H1 (cell line): ENCODE results near the gene MYCBPAP. TPM values are rescaled to one million over a fixed set of nuclear protein-coding genes. Genes with fewer than 3 reads are reported as not detected.

ENCODE experiments used
- ASH2L ChIP-seq: fragments of 200-600, 300-600 bp; sonication (generic); IDR thresholded peaks from one replicate; pipeline ENCODE4 v1.7.1; 2017; ENCODE audit warnings: low read length
- BACH1 ChIP-seq: IDR thresholded peaks from 2 replicates; pipeline ENCODE4 v1.6.1; 2012; ENCODE audit warnings: low read length, improper control_type of control experiment
- CEBPB ChIP-seq: IDR thresholded peaks from 2 replicates; pipeline ENCODE4 v1.6.1; 2012; ENCODE audit warnings: low read depth, low read length
- GABPA ChIP-seq: IDR thresholded peaks from 2 replicates; pipeline ENCODE4 v1.6.1; 2011; ENCODE audit warnings: mild to moderate bottlenecking, low read length, moderate library complexity, borderline replicate concordance; ENCODE audit not compliant: insufficient read depth
- HDAC2 ChIP-seq, 2 experiments: fragments of 300-600 bp in 1 of 2; sonication (generic) in 1 of 2; IDR thresholded peaks; 2 replicates each; pipeline ENCODE4 v1.6.1; 2011 to 2012; ENCODE audit warnings: low read depth in 2 of 2, low read length in 2 of 2, mild to moderate bottlenecking in 2 of 2, moderate library complexity in 2 of 2, borderline replicate concordance in 1 of 2, inconsistent platforms in 1 of 2
- SUZ12 ChIP-seq: fragments of 200-600 bp; sonication (generic); IDR thresholded peaks from 2 replicates; pipeline ENCODE4 v1.6.1; 2012; ENCODE audit warnings: mild to moderate bottlenecking, inconsistent platforms, low read length, moderate library complexity, mixed read lengths
- TCF12 ChIP-seq: IDR thresholded peaks from 2 replicates; pipeline ENCODE4 v1.6.1; 2011; ENCODE audit warnings: low read depth, mild to moderate bottlenecking, low read length
- polyA plus RNA-seq, 7 experiments: library from polyadenylated mRNA; depleted of rRNA in 3 of 7; stranded (reverse) in 5 of 7; unstranded in 2 of 7; fragments of >200 nt in 5 of 7; fragments of 200-250 nt in 2 of 7; gene quantifications; 1 replicate in 5 of 7; 2 replicates in 1 of 7; 4 replicates in 1 of 7; pipeline versions ENCODE4 v1.2.1 to v1.2.3, GENCODE V29; 2011 to 2013; ENCODE audit warnings: missing spikeins in 2 of 7, mixed read lengths in 2 of 7
- total RNA-seq: library from RNA; stranded (reverse); fragmentation: NEBNext Ultra II Directional; extraction: Animal tissue kit (Norgen Biotek cat#: 25700); gene quantifications from 2 replicates; pipeline ENCODE4 v1.2.1, GENCODE V29; 2021
- TF ChIP-seq, protein P1 (sequence below): IDR thresholded peaks from 2 replicates; pipeline ENCODE4 v1.6.1; 2011; ENCODE audit warnings: low read length, improper control_type of control experiment
- TF ChIP-seq, protein P2 (sequence below): IDR thresholded peaks from 2 replicates; pipeline ENCODE4 v1.6.1; 2011; ENCODE audit warnings: low read depth, mild to moderate bottlenecking, low read length; ENCODE audit not compliant: insufficient read depth

Gene MYCBPAP
- total and polyA plus RNA-seq, 2 of the 8 experiments (the other 6 are each of a cell fraction or from before 2014, with no cell fraction given): 0.89 to 3.3 TPM

DNA sequence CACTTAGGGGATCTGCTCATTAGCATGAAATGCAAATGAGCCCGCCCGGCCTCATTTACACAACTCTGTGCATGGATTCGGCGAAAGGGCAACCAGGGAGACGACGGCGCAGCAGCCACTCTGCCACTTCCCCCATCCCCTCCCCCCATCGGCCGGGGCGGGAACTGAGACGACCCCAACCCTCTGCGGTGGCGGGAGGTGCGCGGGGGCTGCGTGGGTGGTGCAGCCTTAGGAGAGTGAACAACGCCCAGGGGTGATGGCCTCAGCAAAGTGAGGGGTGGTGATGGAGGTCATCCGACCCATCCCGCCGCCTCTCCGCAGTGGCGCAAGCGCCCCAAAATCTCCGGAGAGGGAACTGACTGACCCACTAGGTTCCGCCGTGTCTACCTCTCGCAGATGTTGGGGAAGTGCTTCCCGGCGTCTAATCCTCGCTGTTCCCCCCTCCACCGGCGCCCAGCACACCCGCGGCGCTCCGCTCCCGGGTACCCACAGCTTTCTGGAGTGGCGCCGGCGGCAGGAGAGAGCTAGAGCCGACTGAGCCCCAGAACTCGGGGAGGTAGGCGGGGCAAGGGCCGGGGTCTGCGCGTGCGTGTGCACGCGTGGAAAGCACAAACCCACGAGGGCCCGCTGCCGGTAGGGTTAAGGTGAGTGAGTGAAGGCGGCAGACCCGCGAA lies 50.8 kb downstream of the MYCBPAP start (continued):
- TF ChIP-seq, protein P1, sequence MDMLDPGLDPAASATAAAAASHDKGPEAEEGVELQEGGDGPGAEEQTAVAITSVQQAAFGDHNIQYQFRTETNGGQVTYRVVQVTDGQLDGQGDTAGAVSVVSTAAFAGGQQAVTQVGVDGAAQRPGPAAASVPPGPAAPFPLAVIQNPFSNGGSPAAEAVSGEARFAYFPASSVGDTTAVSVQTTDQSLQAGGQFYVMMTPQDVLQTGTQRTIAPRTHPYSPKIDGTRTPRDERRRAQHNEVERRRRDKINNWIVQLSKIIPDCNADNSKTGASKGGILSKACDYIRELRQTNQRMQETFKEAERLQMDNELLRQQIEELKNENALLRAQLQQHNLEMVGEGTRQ: no peak
- no peak for TF ChIP-seq ASH2L
- no peak for TF ChIP-seq CEBPB
- TF ChIP-seq, protein P2, sequence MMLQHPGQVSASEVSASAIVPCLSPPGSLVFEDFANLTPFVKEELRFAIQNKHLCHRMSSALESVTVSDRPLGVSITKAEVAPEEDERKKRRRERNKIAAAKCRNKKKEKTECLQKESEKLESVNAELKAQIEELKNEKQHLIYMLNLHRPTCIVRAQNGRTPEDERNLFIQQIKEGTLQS: no peak
- TF ChIP-seq TCF12: 0 out of 2 replicates have a peak, but pooled peaks have one; percentile 4
- TF ChIP-seq GABPA: 0 out of 2 replicates have a peak, but pooled peaks have one; percentile 15
- TF ChIP-seq HDAC2 (IDR thresholded peaks at IDR 0.05; ENCODE audit: borderline replicate concordance in 1 of 2, low read depth in 2 of 2, low read length in 2 of 2): peak in 1 of 2 experiments; percentile 75; a peak in 2 of 4 replicates
- TF ChIP-seq SUZ12: no peak
- no peak for TF ChIP-seq BACH1
- TF ChIP-seq, all 59 proteins: peak for 6
